ENCODE results near the gene DHX34. TPM values are rescaled to one million over a fixed set of nuclear protein-coding genes. Genes with fewer than 3 reads are reported as not detected.

Gene DHX34
- total RNA-seq, 1 donor from 2014 or later, result 20.0 TPM

- Mint-ChIP-seq H3K27me3 (peaks cover 27% of the 10 kb centered on the region), H3K27ac (no peak overlapping the region), H3K36me3 (ENCODE audit: low read depth) (no peaks in the 10 kb centered on the region), H3K4me1 (peaks cover 3% of the 10 kb centered on the region), H3K4me3 (no peak overlapping the region), H3K9me3 (no peaks in the 10 kb centered on the region)
- ATAC-seq (ENCODE audit: low read depth) (no peak), DNase-seq (no peak)
- POLR2A ChIA-PET, result no interaction called here
- CTCF ChIA-PET, result no interaction called here
- no peak for TF ChIP-seq CTCF (IDR thresholded peaks at IDR 0.05)
- intact Hi-C loops (cut with micrococcal nuclease), result no loop called here
Observed at GRCh38 chr19:47319923-47320871, 28.9 kb upstream of the DHX34 start.

- POLR2A ChIA-PET, result no interaction called here
- peaks cover 21% of the 10 kb centered on the region for H3K27me3 Mint-ChIP-seq
- TF ChIP-seq CTCF (IDR thresholded peaks at IDR 0.05), result no peak
- peaks cover 3% of the 10 kb centered on the region for H3K4me1 Mint-ChIP-seq
- no peak overlapping the region for H3K4me3 Mint-ChIP-seq
- ATAC-seq (ENCODE audit: low read depth) (no peak), DNase-seq (no peak)
- H3K9me3 Mint-ChIP-seq, result no peaks in the 10 kb centered on the region
- H3K27ac Mint-ChIP-seq, result no peak overlapping the region
- H3K36me3 Mint-ChIP-seq (ENCODE audit: low read depth), result no peaks in the 10 kb centered on the region
- intact Hi-C loops (cut with micrococcal nuclease), result no loop called here
- CTCF ChIA-PET, result no interaction called here
Observed at GRCh38 chr19:47321630-47322029, 27.5 kb upstream of the DHX34 start.

GRCh38 chr19:47322058-47322457 is 27.1 kb upstream of the DHX34 start:
- H3K36me3 Mint-ChIP-seq (ENCODE audit: low read depth), result no peaks in the 10 kb centered on the region
- DNase-seq (no peak), ATAC-seq (ENCODE audit: low read depth) (no peak)
- no peak overlapping the region for H3K4me3 Mint-ChIP-seq
- no peak for TF ChIP-seq CTCF (IDR thresholded peaks at IDR 0.05)
- POLR2A ChIA-PET, result no interaction called here
- H3K27ac Mint-ChIP-seq, result no peak overlapping the region
- H3K4me1 Mint-ChIP-seq, result peaks cover 3% of the 10 kb centered on the region
- CTCF ChIA-PET, result no interaction called here
- intact Hi-C loops (cut with micrococcal nuclease), result no loop called here
- peaks cover 21% of the 10 kb centered on the region for H3K27me3 Mint-ChIP-seq
- H3K9me3 Mint-ChIP-seq, result no peaks in the 10 kb centered on the region

GRCh38 chr19:47323409-47323808 is 25.7 kb upstream of the DHX34 start:
- ATAC-seq (ENCODE audit: low read depth), result no peak
- peaks cover 3% of the 10 kb centered on the region for H3K4me1 Mint-ChIP-seq
- no peak overlapping the region for H3K4me3 Mint-ChIP-seq
- no peak for DNase-seq
- no peak overlapping the region for H3K27ac Mint-ChIP-seq
- POLR2A ChIA-PET, result no interaction called here
- no peaks in the 10 kb centered on the region for H3K9me3 Mint-ChIP-seq
- no peak for TF ChIP-seq CTCF (IDR thresholded peaks at IDR 0.05)
- intact Hi-C loops (cut with micrococcal nuclease), result no loop called here
- peaks cover 21% of the 10 kb centered on the region for H3K27me3 Mint-ChIP-seq
- CTCF ChIA-PET, result no interaction called here
- H3K36me3 Mint-ChIP-seq (ENCODE audit: low read depth), result no peaks in the 10 kb centered on the region

GRCh38 chr19:47323872-47324271 is 25.2 kb upstream of the DHX34 start:
- POLR2A ChIA-PET, result no interaction called here
- H3K4me3 Mint-ChIP-seq, result no peak overlapping the region
- H3K27ac Mint-ChIP-seq, result no peak overlapping the region

More at GRCh38 chr19:47323872-47324271, 25.2 kb upstream of the DHX34 start:
- ATAC-seq (ENCODE audit: low read depth), result no peak
- Mint-ChIP-seq H3K36me3 (ENCODE audit: low read depth) (no peaks in the 10 kb centered on the region), H3K4me1 (peaks cover 3% of the 10 kb centered on the region), H3K9me3 (no peaks in the 10 kb centered on the region), H3K27me3 (peaks cover 21% of the 10 kb centered on the region)
- intact Hi-C loops (cut with micrococcal nuclease), result no loop called here
- CTCF ChIA-PET, result no interaction called here
- TF ChIP-seq CTCF (IDR thresholded peaks at IDR 0.05), result no peak
- no peak for DNase-seq
